Measurements from ENCODE around the gene LMO3.

LMO3 gene

GRCh38 chr12:16606117-16606200 lies at the start of gene LMO3:
LMO3 (minus strand) TSS chr12:16606162; CDS start chr12:16600860, 5,302 bp downstream.
- no peak for DNase-seq (ENCODE audit: extremely low read depth in 1 of 2, low read depth in 1 of 2)

DNA sequence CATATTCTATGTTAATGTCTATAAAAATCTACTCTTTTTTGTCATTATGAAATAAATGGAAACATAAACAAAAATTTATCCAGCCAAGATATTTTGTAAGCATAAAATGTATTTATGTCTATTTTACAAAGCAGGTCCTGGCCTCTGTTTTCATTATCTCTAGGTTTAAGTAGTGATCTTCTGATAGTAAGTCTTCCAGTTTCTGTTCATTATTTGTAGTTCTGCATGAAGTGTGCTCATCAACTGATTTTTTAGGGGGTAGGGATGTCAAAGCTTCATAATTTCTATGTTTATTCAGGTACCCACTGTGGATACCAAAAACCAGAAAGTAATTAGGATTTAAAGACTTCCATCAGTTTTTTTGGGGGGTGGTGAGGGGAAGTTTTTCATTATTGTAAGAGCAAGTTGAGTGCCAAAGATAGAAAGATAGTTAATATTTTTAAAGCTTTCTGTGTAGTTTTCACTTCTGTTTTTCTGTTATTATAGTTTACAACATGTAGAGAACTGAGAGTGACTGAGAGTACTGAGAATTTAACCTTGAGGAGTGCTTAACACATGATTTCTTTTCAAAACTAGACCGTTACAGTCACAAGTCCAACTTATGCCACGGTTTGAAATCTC lies 30.6 kb upstream of the LMO3 start:
- DNase-seq (ENCODE audit: extremely low read depth in 1 of 2, low read depth in 1 of 2): no peak

DNA sequence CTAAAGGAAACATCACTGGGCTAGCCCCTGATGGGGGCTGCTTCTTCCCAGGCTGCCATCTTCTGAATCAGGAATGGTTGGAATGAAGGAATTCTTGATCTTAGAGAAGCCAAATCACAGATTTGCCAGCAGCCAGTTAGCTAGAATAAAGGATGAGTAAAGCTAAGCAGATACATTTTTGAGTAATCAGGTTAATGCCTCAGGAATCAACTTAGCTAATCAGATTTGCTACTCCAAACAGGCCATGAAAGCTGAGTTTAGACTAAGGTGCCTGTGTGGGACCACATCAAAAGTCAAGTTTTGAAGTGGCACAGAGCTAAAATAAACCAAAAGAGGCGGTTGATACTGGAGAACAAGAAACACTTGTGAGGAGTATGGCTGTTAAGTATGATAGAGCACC lies 28.8 kb upstream of the LMO3 start:
- DNase-seq (ENCODE audit: extremely low read depth in 1 of 2, low read depth in 1 of 2): no peak

- DNase-seq (ENCODE audit: extremely low read depth in 1 of 2, low read depth in 1 of 2): no peak
These were observed 21.0 kb upstream of the LMO3 start for GRCh38 chr12:16626991-16627390.

DNA sequence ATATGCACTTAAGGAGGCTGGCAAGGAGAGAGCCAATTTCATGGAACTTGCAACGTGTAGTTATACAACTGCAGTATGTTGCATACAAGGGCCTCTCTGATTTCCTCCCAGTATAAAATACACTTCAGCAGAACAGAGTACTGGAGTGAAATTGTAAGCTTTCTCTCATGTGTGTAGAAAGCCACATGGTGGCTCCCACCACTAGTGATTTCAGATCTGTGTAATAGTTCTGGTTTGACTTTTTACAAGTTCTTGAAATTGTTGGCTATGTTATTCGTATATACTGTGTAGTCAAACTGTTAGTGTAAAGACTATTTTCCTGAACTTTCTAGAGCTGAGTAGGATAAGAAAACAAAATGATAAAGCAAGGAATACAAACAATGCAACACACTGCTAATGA lies 16.4 kb upstream of the LMO3 start:
- no peak for DNase-seq (ENCODE audit: extremely low read depth in 1 of 2, low read depth in 1 of 2)

GRCh38 chr12:16619537-16619936 lies 13.6 kb upstream of the LMO3 start:
- DNase-seq (ENCODE audit: extremely low read depth in 1 of 2, low read depth in 1 of 2): no peak

DNA sequence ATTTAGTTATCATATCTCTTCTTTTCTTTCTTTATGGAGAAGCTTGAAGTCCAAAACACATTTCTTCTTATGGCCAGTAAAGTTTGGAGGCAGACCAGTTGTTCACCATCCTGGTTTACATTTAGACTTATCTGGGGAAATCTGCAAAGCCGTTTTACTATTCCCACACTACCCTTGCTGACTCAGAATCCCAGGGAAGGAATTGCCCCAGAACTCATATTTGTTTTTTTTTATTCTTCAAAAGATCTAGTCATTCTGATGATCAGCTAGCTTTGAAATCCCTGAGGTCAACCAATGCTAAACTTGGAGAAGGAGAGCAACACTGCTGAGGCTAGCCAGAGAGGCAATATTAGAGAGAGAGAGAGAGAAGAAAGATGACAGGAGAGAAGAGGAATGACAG lies 12.3 kb upstream of the LMO3 start:
- DNase-seq (ENCODE audit: extremely low read depth in 1 of 2, low read depth in 1 of 2): no peak

- no peak for DNase-seq (ENCODE audit: extremely low read depth in 1 of 2, low read depth in 1 of 2)
These were observed 7.2 kb upstream of the LMO3 start for GRCh38 chr12:16613199-16613598.

DNA sequence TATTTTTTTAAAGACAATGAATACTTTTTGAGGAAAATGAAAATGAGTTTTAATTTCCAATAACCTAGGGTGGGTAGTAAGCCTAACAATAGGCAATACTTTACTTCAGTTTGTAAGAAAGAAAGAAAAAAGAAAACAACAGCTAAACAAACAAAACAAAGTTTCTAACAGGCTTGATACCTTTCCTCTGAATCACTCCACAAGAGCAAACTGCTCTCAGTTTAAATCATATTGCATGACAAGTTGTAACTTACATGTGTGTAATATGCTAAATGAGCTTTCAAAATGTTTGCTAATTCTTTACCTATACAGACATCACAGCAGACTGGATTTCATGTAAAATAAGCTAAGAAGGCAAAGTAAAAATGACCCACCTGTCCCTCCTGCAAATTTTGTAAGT lies 6.7 kb upstream of the LMO3 start:
- DNase-seq (ENCODE audit: extremely low read depth in 1 of 2, low read depth in 1 of 2): no peak

DNA sequence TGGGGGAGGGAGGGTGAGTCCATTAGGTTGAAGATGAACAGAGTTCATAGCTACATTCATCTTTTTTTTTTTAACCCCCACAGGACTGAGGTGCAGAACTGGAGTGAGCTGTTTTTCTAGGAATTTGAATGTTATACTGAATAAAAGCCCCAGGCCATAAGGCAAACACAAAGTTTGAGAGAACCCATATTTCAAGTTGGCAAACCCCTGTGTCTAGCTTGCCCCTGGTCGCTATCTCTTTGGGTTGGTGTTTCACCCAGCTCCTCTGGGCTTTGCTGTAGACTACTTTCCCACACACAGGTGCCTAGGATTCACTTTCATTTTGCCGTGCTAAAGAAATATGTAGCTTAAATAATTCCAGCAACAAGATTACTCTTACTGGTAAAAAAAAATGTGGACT lies 5.2 kb upstream of the LMO3 start:
- no peak for DNase-seq (ENCODE audit: extremely low read depth in 1 of 2, low read depth in 1 of 2)

DNA sequence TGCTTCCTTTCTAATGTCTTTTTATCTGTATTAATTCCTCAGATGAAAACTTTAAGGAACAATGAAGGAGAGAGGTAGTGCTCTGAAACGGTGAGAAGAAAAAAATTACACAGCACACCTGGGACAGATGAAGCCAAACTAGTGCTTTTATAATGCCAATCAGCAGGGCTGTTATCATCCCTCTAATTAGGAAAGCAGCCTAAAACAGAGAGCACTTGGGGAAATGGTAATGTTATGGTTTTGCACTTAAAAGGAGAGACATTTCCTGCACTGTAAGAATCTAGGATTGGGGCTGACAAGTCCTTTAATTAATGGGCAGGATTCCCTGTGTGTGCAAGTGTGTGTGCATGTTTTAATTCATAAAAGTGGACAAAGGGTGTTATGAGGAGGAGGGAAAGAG lies 4.8 kb upstream of the LMO3 start:
- no peak for DNase-seq (ENCODE audit: extremely low read depth in 1 of 2, low read depth in 1 of 2)

GRCh38 chr12:16610001-16610585 lies 4.1 kb upstream of the LMO3 start:
- no peak for DNase-seq (ENCODE audit: extremely low read depth in 1 of 2, low read depth in 1 of 2)

DNA sequence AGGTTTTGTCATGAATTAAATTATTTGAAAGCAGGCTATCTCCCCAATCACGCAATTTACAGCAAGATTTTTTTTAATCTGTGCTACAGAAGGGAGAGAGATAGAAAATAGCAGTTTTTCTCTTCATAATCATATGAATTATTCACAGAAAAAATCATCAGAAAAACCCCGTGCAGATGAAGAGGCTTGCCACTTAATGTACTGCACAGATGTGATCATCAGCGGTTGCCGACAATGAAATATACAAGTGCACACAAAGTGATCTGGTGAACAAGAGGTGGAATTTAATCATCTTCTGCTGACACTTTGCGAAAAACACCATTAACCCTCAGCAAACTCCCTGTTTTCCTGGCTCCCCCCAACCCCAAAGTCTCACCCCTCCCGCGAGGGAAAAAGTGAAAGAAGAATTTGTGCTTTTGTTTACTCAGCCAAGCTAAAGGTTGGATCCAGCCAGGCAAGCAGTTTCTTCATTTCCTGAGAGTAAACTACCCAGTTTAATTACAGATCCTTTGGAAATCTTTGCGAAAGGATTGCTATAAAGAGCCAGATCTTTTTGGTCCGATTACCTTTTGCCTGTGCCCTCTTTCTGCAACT lies 3.1 kb upstream of the LMO3 start:
- DNase-seq (ENCODE audit: extremely low read depth in 1 of 2, low read depth in 1 of 2): no peak

DNA sequence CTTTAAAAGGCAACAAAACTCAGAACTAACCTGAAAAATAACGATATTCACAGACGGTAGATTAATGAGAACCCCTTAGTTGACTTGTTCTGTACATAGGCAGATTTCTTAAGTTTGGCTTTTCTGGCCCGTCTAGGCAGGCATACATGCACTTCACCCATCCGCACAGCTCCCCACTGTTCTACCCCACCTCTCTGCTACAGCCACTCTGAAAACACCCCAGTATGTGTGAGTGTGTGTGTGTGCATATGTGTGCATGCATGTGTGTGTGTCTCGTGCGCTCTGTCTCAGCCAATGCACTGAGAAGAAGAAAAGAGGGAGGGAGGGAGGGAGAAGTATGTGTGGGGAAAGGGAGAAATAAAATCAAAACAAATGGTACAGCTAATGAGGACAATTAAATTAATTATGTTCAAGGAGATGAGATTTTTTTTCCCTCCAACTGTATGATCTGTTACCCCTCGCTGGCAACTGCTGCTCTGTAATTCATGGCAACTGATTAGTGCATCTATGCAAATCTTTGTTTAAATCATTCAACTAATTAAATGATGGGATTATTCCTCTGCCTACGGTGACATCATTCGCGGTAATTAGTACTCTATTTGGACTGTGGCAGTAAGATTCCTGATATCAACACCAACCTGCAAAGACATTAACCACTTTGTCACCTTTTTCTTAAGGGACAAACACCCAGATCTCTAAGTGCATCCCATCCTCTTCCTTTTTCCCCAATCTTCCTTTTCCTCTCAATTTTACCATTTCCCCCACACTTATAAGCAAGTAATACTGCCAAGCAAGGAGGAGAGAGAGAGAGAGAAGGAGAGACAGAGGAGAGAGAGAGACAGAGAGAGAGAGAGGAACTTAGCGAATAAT lies 2.2 kb upstream of the LMO3 start:
- DNase-seq (ENCODE audit: extremely low read depth in 1 of 2, low read depth in 1 of 2): no peak

DNA sequence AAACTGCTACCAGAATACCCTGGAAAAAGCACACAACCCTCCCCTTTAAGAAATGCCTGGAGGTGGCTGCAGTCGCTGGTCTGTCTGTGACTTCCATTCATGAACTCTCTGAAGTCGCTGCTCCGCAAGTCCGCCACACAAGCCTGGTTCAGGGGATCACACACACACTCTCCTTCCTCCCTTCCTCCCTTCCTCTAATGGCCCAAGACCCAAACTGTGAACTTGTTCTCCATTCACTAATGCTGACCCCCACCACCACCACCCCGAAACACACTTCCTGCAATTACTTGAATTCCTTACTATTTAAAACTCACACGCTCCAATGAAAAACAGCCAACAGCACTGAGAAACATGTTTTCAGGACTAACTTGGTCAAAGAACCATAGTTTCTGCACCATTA lies 1.0 kb upstream of the LMO3 start:
- no peak for DNase-seq (ENCODE audit: extremely low read depth in 1 of 2, low read depth in 1 of 2)

GRCh38 chr12:16606201-16606849 lies 363 bp upstream of the LMO3 start:
- DNase-seq (ENCODE audit: extremely low read depth in 1 of 2, low read depth in 1 of 2): no peak

DNA sequence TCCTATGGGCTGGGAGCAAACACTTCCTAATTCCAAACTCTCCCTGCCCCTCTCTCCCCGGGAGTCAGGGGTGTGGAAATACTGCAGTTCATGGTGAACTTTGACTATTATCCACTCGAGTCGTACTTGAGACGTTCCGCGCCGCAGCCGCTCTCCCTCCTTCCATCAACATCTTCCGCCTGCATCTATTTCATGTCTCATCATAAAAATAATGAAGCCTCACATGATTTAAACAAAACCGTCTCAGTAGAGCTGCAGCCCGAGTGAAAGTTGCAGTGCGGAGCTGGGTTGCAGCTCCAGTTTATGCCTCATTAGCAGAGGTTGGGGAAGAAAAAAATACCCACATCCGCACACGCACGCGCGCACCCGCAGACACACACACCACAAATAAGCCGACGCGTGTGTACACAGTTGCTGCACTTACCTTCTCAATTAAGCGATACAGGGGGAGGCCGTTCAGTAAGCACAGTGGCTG lies 283 bp downstream of the LMO3 start:
- DNase-seq (ENCODE audit: extremely low read depth in 1 of 2, low read depth in 1 of 2): no peak

GRCh38 chr12:16604596-16605252 lies 1.2 kb downstream of the LMO3 start:
- DNase-seq (ENCODE audit: extremely low read depth in 1 of 2, low read depth in 1 of 2): no peak

- DNase-seq (ENCODE audit: extremely low read depth in 1 of 2, low read depth in 1 of 2): no peak
These were observed 1.9 kb downstream of the LMO3 start for GRCh38 chr12:16603916-16604575.

GRCh38 chr12:16603260-16603915 lies 2.6 kb downstream of the LMO3 start:
- DNase-seq (ENCODE audit: extremely low read depth in 1 of 2, low read depth in 1 of 2): no peak

Data from activated CD8-positive, alpha-beta memory T cell treated with anti-CD3 and anti-CD28 coated beads for 1 hour (primary cell).